ENCODE measurements around the gene HPS3. TPM values are rescaled to one million over a fixed set of nuclear protein-coding genes. Genes with fewer than 3 reads are reported as not detected.
A peak's percentile ranks its signal among the peaks of the same experiment; 100 is the strongest.
"Not testable (repeated sequence)": the region's sequence is repeated elsewhere in the genome, so short reads cannot be mapped to it uniquely, and the experiment has no call there.

Gene HPS3
- total RNA-seq, 1 donor: 30.7 TPM

- DNase-seq (ENCODE audit: low read depth): no peak
- no peak for TF ChIP-seq CTCF (IDR thresholded peaks at IDR 0.05; ENCODE audit: insufficient read depth, low read depth, low read length)
- no peak overlapping the region for H3K4me3 ChIP-seq (ENCODE audit: low read depth, low read length)
Observed at GRCh38 chr3:149195221-149195620, 65.8 kb downstream of the HPS3 start.

- H3K4me3 ChIP-seq (ENCODE audit: low read depth, low read length): peak overlapping the region; percentile 36
Observed at GRCh38 chr3:149196805-149197592, 67.6 kb downstream of the HPS3 start.

GRCh38 chr3:149197669-149198068 lies 68.2 kb downstream of the HPS3 start:
- TF ChIP-seq CTCF (IDR thresholded peaks at IDR 0.05; ENCODE audit: insufficient read depth, low read depth, low read length): no peak
- H3K4me3 ChIP-seq (ENCODE audit: low read depth, low read length): peak overlapping the region; percentile 36
- DNase-seq (ENCODE audit: low read depth): no peak

More at GRCh38 chr3:149196805-149197592, 67.6 kb downstream of the HPS3 start:
- DNase-seq (ENCODE audit: low read depth): not testable (repeated sequence)

- no peak for DNase-seq (ENCODE audit: low read depth)
- no peak for TF ChIP-seq CTCF (IDR thresholded peaks at IDR 0.05; ENCODE audit: insufficient read depth, low read depth, low read length)
- H3K4me3 ChIP-seq (ENCODE audit: low read depth, low read length): no peak overlapping the region
Observed at GRCh38 chr3:149198611-149199010, 69.2 kb downstream of the HPS3 start.

GRCh38 chr3:149199474-149199873 lies 70.0 kb downstream of the HPS3 start:
- TF ChIP-seq CTCF (IDR thresholded peaks at IDR 0.05; ENCODE audit: insufficient read depth, low read depth, low read length): no peak
- peak; percentile 40 for DNase-seq (ENCODE audit: low read depth)
- no peak overlapping the region for H3K4me3 ChIP-seq (ENCODE audit: low read depth, low read length)

- TF ChIP-seq CTCF (IDR thresholded peaks at IDR 0.05; ENCODE audit: insufficient read depth, low read depth, low read length): no peak
- no peak for DNase-seq (ENCODE audit: low read depth)
- no peak overlapping the region for H3K4me3 ChIP-seq (ENCODE audit: low read depth, low read length)
Observed at GRCh38 chr3:149203758-149204157, 74.3 kb downstream of the HPS3 start.

GRCh38 chr3:149204390-149204991 lies 75.1 kb downstream of the HPS3 start:
- no peak for DNase-seq (ENCODE audit: low read depth)
- no peak for TF ChIP-seq CTCF (IDR thresholded peaks at IDR 0.05; ENCODE audit: insufficient read depth, low read depth, low read length)

More at GRCh38 chr3:149204390-149204991, 75.1 kb downstream of the HPS3 start:
- no peak overlapping the region for H3K4me3 ChIP-seq (ENCODE audit: low read depth, low read length)

Data from fibroblast of villous mesenchyme (primary cell).